ENCODE data around the gene GPR108. TPM values are rescaled to one million over a fixed set of nuclear protein-coding genes. Genes with fewer than 3 reads are reported as not detected.
"Not testable (repeated sequence)": the region's sequence is repeated elsewhere in the genome, so short reads cannot be mapped to it uniquely, and the experiment has no call there.

The GPR108 gene
- total RNA-seq, 1 donor from 2014 or later, result 36.8 TPM

DNA sequence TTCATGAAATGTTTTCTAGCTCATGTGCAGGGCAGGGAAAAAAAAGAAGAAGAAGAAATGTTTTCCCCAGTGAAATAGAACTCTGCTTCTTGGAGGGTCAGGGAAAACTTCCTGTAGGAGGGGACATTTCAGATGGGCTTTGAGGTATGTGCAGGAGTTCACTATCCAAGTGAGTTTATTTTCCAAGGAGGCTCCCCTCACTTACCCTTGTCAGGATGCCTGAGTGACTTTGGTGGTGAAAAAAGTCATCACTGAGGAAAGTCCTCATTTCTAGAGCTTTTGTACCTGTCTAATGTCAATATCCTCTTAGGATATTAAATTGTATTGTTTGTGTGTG, 16.3 kb downstream of the GPR108 start:
- DNase-seq (ENCODE audit: low spot score), result no peak

DNA sequence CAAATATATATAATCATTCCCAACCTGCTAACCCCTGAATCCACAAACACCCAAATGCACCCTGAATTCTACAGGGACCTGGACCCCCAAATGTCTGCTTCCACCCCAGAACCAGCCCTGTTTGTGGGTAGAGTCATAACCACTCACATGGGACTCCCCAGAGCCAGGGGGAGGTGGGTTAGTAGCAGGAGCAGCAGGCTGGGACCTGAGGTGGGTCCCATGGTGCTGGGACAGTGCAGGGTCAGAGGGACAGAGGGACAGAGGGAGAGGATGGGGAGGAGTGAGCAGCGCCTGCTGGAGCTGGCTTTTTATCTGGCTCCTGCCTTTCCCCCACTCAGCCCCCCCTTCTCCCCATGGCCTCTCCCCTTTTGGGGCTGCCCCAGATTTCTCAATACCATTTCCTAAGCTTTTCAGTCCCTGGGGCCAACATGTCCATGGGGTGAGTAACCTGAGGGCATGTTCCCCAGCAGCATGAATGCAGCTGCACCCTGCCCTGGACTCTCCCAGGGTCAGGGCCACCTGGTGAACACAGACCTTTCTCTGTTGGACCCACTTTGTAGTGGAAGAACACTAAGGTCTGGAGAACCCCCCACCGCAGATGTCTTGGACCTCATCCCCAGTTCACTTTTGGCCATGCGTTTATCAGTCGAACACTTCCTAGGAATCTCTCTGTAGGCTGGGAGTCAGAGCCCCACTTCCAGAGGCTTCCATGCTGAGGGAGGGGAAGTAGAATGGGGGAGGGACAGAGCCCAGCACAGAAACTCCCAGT, 16.8 kb downstream of the GPR108 start, which contains the start of gene C3:
C3 (minus strand) TSS at position 282 of the 769 bp plus-strand sequence; CDS start at position 221, 61 bp downstream.
- peak; percentile 58 for DNase-seq (ENCODE audit: low spot score)

DNA sequence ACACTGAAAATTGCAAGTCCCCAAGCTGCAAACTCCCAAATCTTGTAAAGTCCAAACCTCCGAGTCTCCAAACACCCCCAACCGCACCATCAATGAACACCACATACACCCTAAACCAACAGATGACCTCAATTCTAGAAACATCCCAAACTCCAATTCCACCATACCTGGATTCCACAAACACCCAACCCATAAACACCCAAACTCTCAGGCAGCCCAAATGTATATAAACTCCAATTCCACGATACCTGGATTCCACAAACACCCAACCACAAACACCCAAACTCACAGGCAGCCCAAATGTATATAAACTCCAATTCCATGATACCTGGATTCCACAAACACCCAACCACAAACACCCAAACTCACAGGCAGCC, 17.4 kb downstream of the GPR108 start:
- DNase-seq (ENCODE audit: low spot score), result no peak

DNA sequence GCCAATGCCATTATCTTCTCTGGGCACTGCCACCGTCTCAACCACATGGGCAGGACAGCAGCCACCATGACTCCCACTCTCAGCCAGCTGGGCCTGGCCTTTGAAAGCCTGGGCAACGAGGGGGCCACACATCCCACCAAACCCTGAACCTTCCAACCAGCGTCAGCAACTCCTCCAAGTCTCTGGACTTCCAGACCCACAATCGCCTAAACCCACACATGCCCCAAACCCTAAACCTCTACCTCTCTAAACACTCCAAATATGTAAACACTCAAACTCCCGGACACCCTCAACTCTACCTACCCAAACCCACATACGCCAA, 17.9 kb downstream of the GPR108 start:
- no peak for DNase-seq (ENCODE audit: low spot score)

DNA sequence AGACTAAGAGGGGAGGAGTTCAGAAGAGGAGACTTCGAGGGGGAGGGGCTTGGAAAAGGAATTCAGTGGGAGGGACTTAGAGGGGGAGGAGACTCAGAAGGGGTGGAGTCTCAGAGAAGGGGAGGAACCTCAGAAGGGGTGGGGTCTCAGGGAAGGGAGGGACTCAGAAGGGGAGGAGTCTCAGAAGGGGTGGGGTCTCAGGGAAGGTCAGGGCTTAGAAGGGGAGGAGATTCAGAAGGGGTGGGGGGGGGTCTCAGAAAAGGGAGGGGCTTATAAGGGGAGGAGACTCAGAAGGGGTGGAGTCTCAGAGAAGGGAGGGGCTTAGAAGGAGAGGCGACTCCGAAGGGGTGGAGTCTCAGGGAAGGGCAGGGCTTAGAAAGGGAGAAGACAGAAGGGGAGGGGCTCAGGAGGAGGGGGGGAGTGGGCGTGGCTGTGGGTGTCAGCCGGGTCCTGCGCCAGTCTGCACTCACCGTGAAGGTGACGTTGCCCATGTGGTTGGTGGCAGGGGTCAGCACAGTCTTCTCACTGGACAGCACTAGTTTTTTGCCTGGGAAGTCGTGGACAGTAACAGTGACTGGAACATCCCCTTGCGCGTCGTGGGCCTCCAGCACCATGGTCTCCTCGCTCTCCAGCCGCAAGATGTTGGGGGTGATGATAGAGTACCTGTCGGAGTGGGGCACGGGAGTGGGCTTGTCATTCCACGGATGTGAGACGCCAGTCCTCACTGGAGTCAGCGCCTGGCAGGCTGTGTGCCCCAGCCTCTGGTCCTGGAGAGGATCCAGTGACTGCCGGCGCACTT, 18.4 kb downstream of the GPR108 start:
- peak; percentile 29 for DNase-seq (ENCODE audit: low spot score)

DNA sequence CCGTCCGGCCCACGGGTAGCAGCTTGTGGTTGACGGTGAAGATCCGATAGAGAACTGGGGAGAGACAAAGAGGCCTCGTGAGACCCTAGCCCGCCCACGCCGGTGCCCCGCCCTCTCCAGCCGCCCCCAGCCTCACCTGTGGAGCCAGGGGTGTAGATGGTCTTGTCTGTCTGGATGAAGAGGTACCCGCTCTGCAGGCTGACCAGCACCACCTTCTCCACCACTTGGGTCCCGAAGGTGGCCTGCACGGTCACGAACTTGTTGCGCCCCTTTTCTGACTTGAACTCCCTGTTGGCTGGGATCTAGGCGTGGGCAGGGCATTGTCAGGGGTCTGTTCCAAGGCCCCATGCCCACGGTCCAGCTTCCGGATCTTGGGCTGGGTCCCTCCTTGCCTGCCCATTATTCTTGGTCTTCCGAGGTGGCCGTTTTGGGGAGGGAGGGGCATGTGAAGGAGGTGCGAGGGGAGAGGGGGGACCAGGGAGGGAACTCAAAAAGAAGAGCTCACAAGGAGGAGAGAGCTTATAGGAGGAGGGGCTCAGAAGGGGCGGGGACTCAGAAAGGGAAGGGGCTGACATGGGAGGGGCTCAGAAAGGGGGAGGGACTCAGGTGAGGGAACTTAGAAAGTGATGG, 19.2 kb downstream of the GPR108 start:
- no peak for DNase-seq (ENCODE audit: low spot score)

DNA sequence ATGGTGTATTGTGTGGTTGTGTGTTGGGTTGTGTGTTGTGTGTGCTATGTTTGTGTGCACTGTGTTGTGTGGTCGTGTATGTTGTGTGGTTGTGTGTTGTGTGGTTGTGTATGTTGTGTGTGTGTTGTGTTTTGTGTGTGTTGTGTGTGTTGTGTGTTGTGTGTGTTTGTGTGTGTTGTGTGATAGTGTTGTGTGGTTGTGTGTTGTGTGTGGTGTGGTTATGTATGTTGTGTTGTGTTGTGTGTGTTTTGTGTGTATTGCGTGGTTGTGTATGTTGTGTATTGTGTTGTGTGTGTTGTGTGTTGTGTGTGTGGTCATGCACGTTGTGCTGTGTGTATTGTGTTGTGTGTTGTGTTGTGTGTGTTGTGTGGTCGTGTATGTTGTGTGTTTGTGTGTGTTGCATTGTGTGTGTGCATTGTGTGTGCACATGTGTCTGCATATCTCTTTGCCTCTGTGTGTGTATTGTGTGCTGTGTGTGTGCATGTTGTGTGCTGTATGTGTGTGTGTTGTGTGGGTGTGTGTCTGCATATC, 19.9 kb downstream of the GPR108 start:
- no peak for DNase-seq (ENCODE audit: low spot score)

DNA sequence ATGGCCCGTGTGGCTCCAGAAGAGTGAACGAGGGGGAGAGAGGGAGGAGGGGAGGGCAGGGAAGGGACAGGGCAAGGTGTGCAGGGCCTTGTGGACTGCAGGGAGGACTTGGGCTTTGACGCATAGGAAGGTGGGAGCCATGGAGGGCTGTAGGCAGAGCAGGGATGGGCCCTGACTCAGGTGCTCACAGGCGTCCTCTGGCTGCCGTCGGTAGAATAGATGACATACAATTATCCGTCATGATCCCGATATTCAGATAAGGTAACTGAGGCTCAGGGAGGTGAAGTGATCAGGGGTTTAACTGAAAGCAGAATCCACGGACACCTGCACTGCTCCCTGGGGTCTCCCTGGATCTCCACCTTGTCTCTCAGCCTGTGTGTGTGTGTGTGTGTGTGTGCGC, 20.3 kb downstream of the GPR108 start:
- DNase-seq (ENCODE audit: low spot score), result no peak

DNA sequence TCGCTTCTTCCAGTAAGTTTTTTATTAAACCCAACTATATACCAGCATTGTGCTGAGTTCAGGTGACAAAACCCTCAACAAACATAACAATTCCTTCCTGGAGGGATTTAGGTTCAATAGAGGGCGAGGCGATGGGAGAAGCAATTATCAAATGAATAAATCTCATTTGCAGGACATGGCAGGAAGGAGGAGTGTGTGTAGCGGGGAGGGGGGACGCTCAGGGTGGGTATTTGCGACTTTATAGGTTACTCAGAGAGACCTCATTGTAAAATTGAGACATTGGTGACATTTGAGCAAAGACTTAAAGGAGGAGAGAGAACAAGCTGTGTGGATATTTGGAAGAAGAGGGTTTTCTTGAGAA, 20.8 kb downstream of the GPR108 start:
- DNase-seq (ENCODE audit: low spot score), result no peak

DNA sequence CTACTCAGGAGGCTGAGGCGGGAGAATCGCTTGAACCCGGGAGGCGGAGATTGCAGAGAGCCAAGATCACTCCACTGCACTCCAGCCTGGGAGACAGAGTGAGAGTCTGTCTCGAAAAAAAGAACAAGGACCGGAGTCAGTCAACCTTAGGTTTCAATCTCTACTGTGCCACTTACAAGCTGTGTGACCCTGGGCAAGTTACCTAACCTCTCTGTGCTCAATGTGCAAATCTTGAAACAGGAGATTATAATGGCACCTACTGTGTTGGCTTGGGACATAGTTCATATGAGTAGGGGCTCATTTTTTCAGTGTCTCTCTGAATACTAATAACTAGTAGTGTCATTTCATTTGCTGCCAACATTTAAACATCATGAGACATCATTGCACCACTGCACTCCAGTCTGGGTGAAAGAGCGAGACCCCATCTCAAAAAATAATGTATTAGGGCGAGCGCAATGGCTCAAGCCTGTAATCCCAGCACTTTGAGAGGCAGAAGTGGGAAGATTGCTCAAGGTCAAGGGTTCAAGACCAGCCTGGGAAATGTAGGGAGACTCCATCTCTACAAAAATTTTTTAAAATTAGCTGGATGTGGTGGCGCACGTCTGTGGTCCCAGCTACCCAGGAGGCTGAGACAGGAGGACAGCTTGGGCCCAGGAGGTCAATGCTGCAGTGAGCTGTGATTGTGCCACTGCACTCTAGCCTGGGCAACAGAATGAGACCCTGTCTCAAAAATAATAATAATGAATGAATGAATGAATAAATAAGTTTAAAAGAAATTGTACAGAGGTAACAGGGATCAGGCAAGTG, 22.4 kb downstream of the GPR108 start:
- no peak for DNase-seq (ENCODE audit: low spot score)

DNA sequence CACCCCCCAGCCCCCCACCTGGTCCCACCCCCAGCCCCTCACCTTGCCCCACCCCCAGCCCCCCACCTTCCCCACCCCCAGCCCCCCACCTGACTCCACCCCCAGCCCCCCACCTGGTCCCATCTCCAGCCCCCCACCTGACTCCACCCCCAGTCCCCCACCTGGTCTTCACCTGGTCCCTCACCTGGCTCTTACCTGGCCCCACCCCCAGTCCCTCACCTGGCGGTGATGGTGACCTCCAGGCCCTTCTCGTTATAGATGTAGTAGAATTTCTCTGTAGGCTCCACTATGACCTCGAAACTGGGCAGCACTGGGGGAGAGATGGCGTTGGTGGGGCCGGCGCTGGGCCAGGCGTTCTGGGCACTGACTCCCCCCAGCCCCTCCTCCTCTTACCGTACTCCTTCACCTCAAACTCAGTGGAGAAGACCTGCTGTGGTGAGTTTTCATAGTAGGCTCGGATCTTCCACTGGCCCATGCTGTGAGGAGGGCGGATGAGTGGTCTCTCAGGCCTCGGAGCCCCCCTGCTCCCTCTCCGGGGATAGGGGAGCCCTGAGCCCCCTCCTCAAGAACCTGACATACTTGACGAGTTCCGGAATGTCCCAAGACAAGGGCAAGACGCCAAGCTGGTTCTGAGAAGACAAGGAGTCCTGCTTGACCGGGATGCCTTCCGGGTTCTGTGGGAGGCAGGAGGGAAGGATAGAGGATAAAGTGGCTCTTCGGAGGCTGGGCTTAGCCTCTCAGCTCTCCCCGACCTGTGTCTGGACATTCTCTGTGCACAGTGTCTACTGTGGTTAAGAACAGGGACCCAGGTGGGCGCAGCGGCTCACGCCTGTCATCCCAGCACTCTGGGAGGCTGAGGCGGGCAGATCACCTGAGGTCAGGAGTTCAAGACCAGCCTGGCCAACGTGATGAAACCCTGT, 23.3 kb downstream of the GPR108 start:
- DNase-seq (ENCODE audit: low spot score), result no peak

DNA sequence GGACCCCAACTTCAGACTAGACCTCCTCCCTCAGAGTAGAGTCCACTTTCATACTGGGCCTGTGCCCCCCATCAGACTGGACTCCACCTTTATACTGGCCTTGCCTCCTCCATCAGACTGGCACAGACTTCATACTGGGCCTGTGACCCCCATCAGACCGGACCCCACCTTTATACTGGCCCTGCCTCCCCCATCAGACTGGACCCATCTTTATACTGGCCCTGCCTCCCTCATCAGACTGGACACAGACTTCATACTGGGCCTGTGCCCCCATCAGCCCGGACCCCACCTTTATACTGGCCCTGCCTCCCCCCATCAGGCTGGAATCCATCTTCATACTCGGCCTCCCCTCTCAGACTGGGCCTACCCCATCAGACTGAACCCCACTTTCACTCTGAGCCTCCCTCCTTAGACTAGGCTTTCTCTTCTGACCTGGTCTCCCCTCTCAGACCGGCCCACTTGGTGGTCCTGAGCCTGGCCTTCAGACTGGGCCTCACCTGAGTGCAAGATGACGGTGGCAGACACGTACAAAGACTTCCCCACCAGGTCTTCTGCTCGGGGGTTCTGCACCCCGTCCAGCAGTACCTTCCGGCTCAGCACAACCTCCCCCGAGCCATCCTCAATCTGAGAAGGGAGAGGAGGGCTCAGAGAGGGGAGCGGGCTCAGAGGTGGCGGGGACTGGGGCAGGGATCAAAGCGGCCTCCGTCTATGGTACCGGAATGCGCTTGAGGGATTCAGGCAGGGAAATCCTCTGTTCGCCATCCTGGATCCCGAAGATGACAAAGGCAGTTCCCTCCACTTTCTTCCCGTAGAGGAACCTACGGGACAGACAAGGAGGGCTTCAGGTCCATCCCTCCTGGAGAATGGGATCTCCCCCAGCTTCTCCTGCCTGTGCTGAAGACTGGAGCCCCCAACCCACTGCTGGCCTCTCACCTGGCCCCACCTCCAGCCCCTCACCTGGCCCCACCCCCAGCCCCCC, 24.4 kb downstream of the GPR108 start:
- no peak for DNase-seq (ENCODE audit: low spot score)

DNA sequence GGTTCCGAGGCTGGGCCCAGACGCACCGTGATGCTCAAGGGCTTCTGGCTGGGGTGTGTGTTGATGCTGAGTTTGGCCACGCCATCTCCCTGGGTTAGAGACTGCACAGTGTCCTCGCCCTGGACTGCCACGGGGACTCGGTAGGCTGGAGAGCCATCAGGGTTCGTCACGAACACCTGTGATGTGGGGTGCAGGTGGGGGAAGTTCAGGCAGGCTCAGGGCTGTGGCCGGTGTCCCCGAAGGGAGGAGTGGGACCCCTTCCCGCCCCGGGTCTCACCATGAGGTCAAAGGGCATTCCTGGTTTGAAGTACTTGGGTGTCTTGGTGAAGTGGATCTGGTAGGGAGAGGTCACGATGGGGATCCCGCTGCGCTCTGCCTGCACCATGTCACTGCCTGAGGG, 25.1 kb downstream of the GPR108 start:
- no peak for DNase-seq (ENCODE audit: low spot score)

DNA sequence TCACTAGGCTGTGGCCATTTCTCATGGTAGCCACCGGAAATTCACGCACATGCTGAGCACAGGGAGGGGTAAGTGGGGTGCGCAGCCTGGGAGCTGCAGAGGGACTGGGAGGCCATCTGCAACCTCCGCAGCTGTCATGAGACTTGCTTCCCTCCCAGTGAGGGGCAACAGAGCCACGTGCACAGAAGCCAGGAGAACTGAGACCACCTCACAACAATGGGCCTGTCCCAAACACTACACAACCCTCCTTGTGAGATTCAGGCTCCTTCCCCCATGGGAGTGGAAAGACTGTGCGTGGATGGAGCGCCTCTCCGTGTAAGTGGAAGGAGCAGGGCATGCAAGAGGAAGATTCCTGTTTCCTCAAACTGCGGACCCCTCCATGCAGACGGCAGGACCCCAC, 25.8 kb downstream of the GPR108 start:
- no peak for DNase-seq (ENCODE audit: low spot score)

DNA sequence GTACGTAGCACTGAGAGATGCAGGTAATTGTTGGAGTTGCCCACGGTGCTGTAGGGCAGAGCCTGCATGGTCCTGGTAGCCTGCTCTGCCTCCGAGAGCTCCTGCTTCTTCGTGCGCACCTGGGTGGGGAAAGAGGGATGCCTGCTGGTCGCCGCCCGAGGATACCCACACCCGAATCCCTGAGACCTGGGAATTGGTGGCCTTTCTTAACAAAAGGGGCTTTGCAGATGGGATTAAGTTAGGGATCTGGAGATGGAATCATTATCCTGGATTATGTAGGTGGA, 26.4 kb downstream of the GPR108 start:
- DNase-seq (ENCODE audit: low spot score), result no peak

DNA sequence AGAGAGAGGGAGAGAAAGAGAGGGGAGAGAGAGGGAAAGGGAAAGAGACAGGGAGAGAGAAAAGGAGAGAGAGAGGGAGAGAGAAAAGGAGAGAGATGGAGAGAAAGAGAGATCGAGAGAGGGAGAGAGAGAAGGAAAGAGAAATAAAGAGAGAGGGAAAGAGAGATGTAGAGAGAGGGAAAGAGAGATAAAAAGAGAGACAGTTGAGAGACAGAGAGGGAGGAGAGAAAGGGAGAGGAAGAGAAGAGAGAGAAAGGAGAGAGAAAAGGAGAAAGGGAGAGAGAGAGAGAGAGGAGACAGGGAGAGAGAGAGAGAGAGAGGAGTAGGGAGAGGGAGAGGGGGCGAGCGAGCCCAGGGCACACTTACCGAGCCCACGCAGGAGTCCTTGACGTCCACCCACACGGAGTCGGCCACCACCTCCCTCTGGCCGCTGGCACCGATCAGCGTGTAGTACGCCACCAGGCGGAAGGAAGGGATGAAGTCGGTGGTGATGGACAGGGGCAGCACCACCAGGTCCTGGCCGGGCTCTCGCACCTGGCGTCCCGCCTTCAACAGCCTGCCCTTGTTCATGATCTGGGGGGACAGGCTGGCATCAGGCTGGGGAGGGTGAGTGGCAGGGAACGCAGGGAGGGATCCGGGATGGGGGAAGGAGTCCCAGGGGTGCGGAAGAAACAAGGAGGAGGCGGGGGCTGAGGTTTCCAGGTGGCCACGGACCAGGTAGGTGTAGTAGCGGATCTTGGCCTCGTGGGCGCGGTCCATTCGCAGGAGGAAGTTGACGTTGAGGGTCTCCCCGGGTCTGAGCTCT, 26.9 kb downstream of the GPR108 start:
- DNase-seq (ENCODE audit: low spot score), result no peak

DNA sequence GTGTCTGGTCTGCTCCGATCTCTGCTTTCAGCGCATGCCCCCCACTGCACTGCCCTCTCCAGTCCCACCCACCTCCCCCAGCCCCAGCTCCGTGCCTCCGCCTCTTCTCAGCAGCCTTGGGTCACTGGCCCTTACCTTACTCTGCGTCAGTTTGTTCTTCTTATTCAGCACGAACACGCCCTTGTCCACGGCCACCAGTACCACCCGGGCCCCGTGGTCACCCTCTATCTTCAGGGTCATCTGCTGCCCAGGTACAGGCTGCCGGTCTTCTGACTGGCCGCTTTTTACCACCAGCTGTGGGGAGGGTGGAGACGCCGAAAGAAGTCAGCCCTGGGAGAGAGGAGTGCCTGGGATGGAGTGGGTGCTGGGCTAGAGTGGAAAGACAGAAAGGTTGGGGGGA, 27.8 kb downstream of the GPR108 start:
- no peak for DNase-seq (ENCODE audit: low spot score)

DNA sequence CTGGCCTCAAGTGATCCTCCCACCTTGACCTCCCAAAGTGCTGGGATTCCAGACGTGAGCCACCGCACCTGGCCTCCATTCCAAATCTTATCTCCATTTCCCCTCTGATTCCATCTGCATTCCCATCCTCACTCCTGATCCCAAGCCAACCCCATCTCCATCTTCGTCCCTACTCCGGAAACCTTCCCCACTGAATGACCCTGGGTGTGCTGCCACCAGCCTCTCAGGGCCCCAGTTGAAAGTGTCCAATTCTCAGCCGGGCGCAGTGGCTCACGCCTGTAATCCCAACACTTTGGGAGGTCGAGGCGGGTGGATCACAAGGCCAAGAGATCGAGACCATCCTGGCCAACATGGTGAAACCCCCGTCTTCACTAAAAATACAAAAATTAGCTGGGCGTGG, 28.5 kb downstream of the GPR108 start:
- DNase-seq (ENCODE audit: low spot score), result not testable (repeated sequence)

DNA sequence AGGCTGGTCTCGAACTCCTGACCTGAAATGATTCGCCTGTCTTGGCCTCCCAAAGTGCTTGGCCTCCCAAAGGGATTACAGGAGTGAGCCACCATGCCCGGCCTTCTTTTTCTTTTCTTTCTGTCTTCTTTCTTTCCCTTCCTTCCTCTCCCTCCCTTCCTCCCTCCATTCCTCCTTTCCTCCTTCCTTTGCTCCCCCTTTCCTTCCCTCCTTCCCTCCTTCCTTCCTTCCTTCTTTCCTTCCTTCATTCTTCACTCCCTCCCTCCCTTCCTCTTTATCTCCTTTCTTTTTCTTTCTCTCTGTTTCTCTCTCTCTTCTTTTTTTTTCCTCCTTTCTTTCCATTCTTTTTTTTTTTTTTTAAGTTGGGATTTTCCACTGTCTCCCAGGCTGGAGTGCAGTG, 29.0 kb downstream of the GPR108 start:
- DNase-seq (ENCODE audit: low spot score), result no peak

Data from umbilical cord (tissue), 2 donors.